D341Med (cell line): Measurements from ENCODE around the gene LARP4B.
A peak's percentile ranks its signal among the peaks of the same experiment; 100 is the strongest.

Experiments used
- DNase-seq: peaks from one replicate; pipeline ENCODE4 v3.0.0; 2012; ENCODE audit warnings: low spot score

LARP4B gene

DNA sequence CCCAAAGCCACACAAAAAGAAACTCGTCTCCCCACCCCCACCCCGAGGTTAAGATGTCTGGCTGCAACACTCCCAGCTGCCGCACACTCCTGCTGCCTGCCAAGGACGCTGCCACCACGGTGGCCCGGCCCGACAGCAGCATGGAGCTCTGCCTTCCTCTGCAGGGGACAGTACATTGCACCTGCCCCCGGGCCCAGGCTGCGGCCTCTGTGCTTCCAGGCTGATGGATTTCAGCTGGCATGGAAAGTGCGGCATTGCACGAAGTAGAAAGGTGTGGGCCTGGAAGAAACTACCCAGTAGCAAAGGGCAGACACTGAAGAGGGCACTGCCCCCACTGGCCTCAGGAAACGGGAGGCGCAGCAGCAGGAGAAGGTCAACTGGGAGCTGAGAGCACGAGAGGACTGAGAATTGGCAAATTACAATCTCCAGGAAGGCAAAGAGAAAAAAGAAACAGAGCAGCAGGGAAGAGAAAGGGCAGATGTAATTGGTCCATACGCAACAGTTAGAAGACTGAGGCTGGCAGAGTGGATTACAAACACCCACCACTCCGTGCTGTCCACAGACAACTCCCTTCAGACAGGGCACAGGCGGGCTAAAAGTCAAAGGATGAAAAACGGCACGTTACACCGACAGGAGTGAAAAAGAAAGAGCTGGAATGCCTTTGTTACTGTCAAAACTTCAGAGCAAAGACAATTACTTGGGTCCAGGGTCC lies 124.9 kb downstream of the LARP4B start:
- peak; percentile 11 for DNase-seq

DNA sequence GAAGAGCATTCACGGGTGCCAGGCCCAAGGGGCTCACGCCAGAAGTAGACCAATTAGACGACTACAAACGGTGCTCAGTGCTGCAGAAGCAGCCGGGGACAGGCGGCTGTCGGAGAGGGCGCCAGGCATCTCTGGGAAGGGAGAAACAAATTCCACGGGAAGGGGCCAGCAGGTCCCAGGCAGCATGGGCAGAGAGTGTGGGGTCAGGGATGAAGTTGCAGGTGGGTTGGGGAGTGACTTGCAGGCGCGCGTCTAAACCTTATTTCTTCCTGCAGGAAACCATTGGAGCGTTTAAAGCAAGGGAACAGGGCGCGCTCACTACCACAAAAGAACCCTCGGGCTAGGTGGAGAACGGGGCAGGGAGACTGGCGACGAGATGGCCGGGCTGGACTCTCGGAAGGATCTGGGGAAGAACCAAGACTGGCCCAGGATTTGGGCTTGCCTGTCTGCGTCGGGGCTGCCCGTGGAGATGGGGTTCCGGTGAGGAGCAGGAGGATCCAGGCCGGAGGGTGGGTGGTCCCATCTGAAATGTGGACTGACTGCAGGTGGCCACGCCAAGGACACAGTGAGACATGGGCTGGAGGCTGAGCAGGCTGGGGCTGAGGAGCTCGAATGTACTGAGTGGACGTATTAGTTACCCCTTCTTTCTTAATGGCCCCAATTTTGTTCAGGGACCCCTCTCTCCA lies 125.7 kb downstream of the LARP4B start:
- no peak for DNase-seq

DNA sequence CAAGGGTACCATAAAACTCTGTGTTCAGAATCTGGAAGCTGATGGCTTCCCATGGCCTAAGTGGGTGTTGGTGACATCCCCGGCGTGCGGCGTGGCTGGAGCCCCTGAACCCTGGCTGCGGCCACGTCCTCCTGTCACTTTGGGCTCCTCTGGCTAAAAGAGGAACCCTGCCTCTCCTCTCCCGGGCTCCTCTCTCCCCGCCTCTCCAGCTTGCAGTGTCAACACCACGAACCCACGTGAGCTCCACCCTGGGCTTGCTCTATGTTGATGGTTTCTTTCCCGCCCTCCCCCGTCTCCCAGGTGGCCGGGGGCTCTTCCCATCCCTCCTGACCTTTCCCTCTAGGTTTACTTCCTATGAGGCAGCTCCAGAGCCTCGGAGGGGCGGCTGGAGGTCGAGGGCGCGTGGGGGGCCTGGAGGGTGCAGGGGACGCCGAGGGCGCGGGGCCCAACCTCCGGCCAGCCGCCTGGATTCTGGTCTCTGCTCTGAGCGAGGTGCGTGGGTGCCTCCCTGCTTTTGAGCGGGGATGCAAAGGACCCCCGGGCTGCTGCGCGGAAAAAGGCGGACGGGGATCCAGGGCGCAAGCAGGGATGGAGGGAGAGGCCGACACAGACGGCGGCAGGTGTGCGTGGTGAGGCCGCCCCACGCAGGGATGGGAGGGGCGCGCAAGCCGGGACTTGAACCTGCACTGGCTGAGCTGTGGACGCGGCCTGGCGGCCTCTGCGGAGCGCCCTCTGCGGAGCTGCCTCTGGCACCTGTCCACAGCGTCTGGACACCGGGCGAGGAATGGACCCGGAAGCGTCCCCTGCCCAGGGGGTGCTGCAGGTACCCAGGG lies 126.5 kb downstream of the LARP4B start:
- no peak for DNase-seq

DNA sequence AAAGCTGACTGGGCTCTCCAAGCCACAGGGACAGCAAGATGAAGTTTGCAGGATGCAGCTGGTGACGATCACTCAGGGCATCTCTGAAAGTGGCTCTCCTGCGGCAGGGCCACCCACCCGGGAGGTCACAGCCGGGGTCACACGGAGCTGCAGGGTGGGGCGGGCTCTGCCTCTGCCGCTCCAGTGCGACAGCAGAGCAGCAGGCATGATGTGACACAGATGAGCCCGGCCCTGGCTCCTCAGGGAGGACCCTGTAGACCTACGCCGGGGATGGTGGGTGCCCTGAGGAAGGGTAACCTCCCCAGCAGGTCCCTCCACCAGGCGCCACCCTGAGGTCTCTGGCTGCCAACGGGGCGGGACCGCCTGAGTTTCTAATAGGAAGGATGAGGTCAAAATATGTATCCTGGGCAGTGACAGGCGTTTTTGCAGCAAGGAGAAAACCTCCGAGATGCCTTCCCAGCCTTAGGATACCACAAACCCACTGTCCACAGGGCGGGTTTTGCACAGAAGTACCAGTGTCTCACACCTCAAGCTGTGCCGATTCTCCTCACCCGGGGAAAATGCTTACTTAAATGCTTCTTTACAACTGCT lies 127.2 kb downstream of the LARP4B start:
- no peak for DNase-seq

DNA sequence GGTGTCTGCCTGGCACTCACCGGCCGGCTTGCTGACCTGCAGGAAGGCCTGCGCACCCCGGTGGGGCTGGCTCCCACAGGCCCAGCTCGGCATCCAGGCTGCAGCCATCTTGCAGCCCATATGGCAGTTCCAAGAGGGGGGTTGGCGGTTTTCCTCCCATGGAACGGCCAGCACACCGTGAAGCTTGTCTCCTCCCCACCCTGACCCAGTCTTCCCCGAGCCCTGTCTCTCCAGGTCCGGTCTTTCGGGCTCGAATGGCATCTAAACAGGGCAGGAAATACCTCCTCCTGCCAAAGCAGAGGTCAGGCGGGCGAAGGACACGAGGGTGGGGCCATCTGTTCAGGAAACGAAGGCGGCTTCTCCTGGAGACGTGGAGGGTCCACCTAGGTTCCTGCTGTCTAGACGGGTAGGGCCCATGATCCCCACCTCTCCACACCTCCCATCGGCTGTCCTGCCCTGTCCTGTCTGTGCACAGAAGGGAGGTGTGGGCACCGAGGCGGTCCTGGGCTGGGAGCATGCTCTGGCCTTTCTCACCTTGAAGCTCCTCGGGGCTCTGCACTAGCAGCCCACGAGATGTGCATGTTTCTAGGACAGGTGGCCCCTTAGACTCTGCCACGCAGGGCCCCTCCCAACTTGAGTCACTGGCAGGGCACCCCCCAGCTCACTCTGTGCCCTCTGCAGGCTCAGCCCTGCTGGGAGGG lies 128.3 kb downstream of the LARP4B start:
- DNase-seq = no peak

DNA sequence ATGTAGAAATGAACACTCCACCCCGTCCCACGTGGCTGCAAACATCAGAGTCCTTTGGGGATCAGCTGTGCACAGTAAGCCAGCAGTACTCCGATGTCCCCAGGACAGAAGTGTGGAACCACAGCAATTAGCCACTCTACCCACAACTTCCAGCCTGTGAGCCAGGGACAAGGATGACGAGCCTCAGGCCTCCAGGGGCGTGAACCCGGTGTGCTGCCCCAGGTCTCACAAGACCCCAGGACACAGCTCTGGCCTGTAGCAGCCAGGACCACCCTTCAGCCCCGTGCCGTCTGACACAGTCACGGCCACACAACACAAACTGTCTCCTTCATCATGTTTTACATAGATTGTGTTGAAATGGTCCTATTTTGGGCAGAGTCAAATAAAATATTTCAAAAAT lies 129.0 kb downstream of the LARP4B start:
- DNase-seq = peak; percentile 22

DNA sequence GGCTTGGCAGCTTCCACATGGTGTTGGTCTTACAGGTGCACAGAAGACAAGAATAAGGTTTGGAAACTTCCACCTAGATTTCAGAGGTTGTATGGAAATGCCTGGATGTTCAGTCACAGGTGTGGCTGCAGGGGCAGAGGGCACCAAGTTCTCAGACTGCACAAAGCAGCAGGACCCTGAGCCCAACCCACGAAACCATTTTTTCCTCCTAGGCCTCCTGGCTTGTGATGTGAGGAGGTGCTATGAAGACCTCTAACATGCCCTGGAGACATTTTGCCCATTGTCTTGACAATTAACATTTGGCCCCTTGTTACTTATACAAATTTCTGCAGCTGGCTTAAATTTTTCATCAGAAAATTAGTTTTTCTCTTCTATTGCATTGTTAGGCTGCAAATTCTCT lies 134.3 kb downstream of the LARP4B start:
- DNase-seq = no peak

DNA sequence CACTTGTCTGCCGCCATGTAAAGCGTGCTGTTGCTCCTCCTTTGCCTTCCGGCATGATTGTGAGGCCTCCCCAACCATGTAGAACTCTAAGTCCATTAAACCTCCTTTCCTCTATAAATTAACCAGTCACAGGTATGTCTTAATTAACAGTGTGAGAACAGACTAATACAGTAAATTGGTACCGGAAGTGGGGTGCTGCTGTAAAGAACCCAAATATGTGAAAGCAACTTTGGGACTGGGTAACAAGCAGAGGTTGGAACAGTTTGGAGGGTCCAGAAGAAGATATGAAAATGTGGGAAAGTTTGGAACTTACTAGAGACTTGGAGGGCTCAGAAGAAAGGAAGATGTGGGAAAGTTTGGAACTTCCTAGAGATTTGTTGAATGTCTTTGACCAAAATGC lies 135.3 kb downstream of the LARP4B start:
- no peak for DNase-seq

DNA sequence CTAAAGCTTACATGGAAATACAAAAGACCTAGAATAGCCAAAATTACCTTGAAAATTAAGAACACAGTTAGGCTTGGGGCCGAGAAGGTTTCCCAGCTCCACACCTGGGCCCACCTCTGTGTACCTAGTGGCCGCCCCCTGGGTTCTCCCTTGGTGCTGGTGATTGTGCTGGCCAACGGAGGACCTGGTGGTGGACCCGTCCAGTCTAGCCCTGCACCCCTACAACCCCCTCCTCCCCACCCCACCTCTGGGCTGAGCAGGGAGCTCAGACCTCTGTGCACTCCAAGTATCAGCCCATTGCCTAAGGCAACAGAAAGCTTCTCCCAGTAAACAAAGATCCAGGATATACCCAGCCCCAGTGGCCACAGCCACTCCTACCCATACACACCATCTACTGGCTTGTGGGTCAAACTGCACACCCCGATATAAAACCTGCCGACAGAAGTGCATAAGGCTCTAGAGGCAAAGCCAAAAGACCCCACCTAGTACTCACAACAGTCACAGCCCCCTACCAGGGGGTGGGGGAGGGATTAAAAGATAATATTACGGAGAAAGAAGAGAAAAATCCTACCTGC lies 137.0 kb downstream of the LARP4B start:
- DNase-seq = peak; percentile 67

DNA sequence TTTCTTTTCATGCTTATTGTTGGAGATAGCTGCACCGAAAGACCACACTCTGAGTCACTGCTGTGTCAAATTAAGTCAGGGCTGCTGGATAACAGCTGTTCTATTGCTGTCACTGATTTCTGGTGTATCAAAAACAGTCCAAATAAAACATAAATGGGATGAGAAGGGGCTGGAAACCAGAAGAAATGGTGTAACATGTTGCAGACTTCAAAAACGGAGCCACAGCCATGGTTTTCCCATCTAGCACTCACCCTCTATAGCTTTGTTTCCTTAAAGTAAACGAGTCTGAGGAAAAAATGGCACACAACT lies 138.8 kb downstream of the LARP4B start:
- DNase-seq = no peak

DNA sequence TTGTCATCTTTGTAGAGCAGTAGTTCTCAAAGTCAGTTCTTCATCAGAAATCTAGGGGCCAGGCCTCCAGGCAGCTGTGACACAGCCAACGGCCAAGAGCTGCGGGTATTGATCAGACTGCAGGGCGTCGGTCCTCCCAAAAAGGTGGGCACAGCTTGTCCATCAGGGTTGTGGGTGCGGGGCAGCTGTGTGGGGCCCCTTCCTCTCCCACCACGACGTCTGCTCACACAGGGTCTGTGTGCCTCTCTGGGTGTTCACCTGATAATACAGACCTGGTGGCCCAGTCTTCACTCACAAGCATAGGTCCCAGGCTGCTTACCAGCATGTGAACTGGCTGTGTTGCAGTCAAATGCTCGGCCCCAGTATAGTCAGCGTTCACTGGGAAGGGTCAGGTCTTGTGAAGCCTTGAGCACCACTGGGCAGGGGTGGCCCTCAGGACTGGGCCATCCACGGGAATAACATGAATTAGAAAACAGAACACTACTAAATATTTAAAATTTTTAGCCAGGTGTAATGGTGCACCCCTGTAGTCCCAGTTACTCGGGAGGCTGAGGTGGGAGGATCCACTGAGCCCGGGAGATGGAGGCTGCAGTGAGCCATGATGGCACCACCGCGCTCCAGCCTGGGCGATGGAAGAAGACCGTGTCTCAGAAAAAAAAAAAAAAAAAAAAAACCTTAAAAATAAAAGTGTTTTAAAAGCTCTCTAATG lies 139.3 kb downstream of the LARP4B start:
- DNase-seq = peak; percentile 20

DNA sequence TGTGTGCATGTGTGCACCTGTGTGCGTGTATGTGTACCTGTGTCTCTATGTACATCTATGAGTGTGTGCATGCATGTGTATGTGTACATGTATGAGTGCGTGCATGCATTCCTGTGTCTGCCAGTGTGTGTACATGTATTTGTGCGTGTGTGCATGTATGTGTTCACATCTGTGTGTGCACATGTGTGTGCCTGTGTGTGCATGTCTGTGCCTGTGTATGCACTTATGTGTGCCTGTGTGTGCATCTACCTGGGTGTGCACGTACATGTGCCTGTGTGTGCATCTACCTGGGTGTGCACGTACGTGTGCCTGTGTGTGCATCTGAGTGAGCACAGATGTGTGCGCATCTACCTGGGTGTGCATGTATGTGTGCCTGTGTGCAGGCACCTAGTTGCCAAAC lies 139.9 kb downstream of the LARP4B start:
- no peak for DNase-seq

DNA sequence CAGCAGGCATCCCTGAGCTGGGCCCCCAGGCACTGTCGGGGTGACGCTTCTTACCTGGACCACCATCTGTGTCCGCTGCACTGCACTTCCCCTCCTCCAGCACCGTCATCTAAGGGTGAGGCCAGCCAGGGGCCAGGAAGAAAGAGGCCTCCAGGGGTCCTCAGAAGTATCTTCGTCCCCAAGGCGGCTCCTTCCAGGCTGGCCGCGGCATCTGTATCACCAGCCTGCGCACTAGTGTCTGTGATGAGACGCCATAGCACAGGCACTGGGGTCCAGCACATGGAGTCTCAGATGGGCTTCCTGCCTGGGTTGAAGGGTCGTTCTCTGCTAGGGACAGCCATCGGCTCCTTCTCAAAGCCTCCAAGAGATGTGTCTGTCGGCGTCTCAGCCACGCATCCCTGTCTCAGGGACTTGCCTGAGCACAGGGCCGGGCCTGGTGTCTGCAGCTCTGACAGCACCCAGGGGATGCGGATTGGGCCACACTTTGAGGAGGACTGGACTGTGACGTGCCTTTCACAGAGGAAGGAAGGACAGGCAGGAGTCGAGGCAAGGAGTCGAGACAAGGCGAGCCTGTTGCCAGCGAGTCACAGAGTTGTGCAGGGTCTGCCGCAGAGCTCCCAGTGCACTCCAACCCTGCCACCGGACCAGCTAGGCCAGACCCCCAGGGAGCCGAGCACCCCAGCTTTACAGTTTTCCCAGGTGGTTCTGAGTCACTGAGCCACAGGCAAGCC lies 140.5 kb downstream of the LARP4B start:
- DNase-seq = peak; percentile 26

DNA sequence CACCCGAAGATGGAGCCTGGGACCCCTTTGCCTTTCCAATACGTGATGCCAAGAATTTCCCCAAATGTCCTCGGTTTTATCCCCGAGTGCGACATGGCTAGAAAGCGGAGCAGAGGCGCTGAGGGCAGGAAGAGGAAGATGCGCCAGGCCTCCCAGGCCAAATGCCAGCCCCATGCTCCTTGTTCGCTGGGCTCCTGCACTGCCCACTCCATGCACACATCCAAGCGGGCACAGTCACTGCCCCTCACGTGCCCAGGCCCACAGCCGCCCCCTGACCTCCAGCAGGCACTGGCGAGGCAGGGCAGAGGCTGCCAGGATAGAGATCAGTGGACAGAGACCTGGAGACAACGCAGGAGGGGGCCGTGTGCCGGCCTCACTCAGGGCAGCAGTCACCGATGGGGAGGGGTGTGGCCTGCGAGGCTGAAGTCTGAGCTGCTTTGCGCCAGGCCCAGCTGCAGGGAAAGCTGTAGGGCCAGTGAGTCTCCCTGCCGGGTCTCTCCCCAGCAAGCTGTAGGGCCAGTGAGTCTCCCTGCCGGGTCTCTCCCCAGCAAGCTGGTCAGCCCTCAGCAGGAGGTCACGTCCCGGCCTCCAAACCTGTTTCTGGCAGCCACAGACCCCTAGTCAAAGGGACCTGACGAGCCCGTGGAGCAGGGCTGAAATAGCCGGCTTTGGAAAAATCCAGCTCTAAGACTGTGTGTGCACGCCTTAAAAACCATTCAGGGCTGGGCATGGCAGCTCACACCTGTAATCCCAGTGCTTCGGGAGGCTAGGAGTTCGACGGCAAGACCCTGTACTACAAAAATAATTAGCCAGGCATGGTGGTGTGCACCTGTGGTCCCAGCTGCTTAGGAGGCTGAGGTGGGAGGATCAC lies 141.4 kb downstream of the LARP4B start:
- peak; percentile 34 for DNase-seq

DNA sequence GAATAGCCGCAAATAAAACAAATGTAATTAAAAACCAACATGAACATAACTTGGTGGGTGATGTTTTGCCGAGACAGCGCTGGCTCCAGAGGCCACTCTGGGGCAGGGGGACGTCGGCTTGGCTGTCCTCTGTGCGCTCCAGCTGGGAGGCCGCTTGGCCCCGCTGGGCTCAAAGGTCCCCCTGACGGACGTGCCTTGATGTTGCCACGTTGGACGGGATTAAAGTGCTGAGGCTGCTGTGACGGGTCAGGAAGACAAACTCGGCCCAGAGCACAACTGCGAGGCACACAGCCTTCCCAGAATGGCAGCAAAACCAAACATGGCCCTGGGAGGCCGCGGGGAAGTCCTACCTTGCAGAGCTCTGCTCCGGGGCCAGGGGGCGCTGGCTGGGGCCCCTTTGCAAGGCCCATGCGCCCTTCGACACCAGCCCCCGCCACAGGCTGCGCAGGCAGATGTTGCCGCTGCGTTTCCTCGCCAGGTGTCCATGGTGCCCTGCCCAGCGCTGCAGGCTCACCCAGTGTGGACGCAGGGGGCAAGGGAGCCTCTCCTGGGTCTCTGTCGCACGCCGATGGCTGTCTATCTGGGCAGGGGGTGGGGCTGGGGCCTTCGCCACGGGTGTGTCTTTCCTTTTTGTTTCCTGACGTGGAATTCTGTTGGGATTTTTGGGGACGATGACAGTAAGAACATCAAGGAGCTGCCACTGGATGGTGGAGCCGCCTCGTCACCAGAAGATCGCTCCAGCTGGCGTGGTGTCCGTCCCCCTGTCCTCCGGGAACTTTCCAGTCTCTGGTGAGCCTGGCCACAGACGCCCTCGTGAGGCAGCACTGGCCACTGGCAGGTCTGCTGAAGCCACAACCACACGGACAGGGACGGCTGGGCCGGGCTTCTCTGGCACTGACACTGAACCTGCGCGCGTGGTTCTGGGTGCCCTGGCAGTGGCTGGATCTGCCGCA lies 142.4 kb downstream of the LARP4B start:
- DNase-seq = peak; percentile 58

DNA sequence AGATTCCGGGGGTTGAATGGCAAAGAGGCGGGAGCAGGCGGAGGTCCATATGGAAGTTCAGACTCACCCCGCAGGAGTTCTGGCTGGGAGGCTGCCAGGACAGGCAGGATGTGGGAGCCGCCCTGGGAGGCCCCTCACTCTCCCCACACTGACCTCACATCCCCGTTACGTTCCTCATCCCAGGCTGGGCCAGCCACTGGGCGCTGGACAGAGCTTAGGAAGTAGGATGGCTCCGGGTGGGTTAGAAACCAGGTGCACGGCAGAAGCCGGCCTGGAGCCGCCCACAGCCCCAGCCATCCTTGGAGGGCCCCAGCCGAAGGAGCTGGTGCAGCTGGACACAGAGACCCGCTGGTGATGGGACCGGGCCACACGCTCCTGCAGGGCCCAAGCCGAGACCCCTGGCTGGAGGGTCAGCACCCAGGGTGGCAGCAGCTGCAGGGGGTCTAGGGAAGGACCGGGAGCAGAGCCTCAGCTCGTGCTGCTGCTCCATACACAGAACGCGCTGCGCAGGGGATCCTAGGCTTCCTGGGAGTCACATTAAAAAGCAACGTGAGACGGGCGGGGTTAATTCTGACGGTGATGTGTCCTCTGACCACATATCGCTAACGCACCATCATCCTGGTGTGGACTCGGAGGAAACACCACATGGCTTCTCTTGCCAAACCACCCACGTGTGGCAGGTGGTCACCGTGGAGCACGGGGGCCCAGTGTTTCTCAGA lies 143.4 kb downstream of the LARP4B start:
- DNase-seq = peak; percentile 27

DNA sequence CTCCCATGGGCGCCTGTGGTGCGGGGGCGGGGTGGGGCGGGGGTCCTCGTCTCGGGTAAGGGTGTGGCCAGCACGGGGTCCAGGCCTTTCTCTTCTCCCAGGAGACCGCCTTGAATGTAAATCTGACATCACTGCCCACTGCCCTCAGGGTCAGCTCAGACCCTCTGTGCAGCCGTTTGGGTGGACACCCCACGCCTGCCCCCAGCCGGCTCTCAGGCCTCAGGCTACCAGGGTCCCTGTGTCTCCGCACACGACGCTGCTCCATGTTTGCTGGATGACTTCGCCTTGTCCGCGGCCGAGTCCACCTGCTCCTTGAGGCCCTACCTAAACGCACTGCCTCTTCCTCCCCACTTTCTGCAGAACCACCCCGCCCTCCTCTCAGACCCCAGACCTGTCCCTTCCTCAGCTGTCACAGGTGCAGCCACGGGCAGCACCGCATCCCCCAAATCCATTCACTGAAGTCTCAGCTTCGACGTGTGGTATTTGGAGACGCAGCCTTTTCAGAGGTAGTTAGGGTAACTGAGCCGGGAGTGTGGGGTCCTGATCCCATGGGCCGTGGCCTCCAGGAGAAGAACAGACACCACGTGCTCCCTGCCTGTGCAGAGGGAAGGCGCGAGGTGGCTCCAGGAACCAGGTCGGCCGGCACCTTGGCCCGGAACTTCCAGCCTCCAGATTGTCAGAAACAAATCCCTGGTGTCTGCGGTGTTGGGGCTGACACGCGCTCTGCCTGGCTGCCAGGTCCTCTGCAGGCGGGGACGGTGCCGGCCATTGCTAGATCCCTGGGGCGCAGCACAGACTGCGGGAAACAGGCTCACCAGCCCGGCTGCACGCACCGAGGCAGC lies 144.7 kb downstream of the LARP4B start:
- peak; percentile 25 for DNase-seq
